ENCODE measurements around the gene SERPINE3.

DNA sequence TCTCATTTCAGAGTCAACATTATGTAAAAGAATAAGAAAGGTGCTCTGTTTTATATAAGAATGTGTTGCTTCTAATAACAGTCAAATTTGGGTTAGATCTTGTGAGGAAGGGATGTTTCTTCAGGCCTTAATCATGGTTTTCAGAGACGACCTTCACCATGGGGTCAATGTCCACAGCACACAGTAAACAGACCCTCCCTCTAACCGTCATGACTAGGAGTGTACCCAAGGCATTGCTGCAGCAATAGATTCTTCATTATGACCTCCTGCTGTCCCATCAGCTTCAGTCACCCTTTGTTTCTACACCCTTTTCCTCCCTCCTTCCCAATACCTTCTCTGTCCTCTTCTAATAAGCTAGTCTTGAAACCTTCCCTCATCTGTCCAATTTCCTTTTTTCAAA lies 15.7 kb downstream of the SERPINE3 start:
- no peak for TF ChIP-seq POLR2AphosphoS5 (IDR thresholded peaks at IDR 0.05)
- TF ChIP-seq, protein P1, sequence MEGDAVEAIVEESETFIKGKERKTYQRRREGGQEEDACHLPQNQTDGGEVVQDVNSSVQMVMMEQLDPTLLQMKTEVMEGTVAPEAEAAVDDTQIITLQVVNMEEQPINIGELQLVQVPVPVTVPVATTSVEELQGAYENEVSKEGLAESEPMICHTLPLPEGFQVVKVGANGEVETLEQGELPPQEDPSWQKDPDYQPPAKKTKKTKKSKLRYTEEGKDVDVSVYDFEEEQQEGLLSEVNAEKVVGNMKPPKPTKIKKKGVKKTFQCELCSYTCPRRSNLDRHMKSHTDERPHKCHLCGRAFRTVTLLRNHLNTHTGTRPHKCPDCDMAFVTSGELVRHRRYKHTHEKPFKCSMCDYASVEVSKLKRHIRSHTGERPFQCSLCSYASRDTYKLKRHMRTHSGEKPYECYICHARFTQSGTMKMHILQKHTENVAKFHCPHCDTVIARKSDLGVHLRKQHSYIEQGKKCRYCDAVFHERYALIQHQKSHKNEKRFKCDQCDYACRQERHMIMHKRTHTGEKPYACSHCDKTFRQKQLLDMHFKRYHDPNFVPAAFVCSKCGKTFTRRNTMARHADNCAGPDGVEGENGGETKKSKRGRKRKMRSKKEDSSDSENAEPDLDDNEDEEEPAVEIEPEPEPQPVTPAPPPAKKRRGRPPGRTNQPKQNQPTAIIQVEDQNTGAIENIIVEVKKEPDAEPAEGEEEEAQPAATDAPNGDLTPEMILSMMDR (IDR thresholded peaks at IDR 0.05; ENCODE audit: poor library complexity, severe bottlenecking): no peak
- no peak for TF ChIP-seq EZH2 (IDR thresholded peaks at IDR 0.05; ENCODE audit: borderline replicate concordance, insufficient read depth, low read length, poor library complexity, severe bottlenecking)
- TF ChIP-seq, protein P2, sequence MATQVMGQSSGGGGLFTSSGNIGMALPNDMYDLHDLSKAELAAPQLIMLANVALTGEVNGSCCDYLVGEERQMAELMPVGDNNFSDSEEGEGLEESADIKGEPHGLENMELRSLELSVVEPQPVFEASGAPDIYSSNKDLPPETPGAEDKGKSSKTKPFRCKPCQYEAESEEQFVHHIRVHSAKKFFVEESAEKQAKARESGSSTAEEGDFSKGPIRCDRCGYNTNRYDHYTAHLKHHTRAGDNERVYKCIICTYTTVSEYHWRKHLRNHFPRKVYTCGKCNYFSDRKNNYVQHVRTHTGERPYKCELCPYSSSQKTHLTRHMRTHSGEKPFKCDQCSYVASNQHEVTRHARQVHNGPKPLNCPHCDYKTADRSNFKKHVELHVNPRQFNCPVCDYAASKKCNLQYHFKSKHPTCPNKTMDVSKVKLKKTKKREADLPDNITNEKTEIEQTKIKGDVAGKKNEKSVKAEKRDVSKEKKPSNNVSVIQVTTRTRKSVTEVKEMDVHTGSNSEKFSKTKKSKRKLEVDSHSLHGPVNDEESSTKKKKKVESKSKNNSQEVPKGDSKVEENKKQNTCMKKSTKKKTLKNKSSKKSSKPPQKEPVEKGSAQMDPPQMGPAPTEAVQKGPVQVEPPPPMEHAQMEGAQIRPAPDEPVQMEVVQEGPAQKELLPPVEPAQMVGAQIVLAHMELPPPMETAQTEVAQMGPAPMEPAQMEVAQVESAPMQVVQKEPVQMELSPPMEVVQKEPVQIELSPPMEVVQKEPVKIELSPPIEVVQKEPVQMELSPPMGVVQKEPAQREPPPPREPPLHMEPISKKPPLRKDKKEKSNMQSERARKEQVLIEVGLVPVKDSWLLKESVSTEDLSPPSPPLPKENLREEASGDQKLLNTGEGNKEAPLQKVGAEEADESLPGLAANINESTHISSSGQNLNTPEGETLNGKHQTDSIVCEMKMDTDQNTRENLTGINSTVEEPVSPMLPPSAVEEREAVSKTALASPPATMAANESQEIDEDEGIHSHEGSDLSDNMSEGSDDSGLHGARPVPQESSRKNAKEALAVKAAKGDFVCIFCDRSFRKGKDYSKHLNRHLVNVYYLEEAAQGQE (IDR thresholded peaks at IDR 0.05; ENCODE audit: borderline replicate concordance): no peak
